Dendritic cell treated with granulocyte-macrophage colony-stimulating factor and Interleukin-4, amounts not matched to agents 40 ng/mL and 50 ng/mL, for 4 days (primary cell): ENCODE measurements around the gene GOLGA6L9.
"Not testable (repeated sequence)": the region's sequence is repeated elsewhere in the genome, so short reads cannot be mapped to it uniquely, and the experiment has no call there.

Source experiments
- H3K27ac Mint-ChIP-seq: one replicate; pipeline ENCODE4 v1.8.0; 2022; ENCODE audit warnings: mild to moderate bottlenecking, mixed read lengths
- H3K27me3 Mint-ChIP-seq: one replicate; pipeline ENCODE4 v1.8.0; 2022; ENCODE audit warnings: mild to moderate bottlenecking, mixed read lengths
- H3K36me3 Mint-ChIP-seq: one replicate; pipeline ENCODE4 v1.8.0; 2022; ENCODE audit warnings: low read depth, mixed read lengths
- H3K4me1 Mint-ChIP-seq: one replicate; pipeline ENCODE4 v1.8.0; 2022; ENCODE audit warnings: low read depth, mixed read lengths
- H3K4me3 Mint-ChIP-seq: one replicate; pipeline ENCODE4 v1.8.0; 2022; ENCODE audit warnings: mild to moderate bottlenecking, moderate library complexity, mixed read lengths
- H3K9me3 Mint-ChIP-seq: one replicate; pipeline ENCODE4 v1.8.0; 2022; ENCODE audit warnings: mixed read lengths
- intact Hi-C: fragments of 100-400 bp; cut with micrococcal nuclease; formaldehyde crosslinking; loops from one replicate; pipeline ENCODE4 v1.15.0; 2022

GOLGA6L9 gene

GRCh38 chr15:82429693-82430092 is at the start of gene GOLGA6L9:
Gene GOLGA6L9 (plus strand): TSS chr15:82429816. CDS start chr15:82430080, 264 bp downstream.
- H3K4me1 Mint-ChIP-seq, H3K4me3 Mint-ChIP-seq, H3K36me3 Mint-ChIP-seq, H3K9me3 Mint-ChIP-seq, H3K27me3 Mint-ChIP-seq, H3K27ac Mint-ChIP-seq, intact Hi-C loops: not testable (repeated sequence)

GRCh38 chr15:82381330-82381955 is 48.2 kb upstream of the GOLGA6L9 start:
- not testable (repeated sequence) for H3K4me3 Mint-ChIP-seq

GRCh38 chr15:82387209-82387608 is 42.4 kb upstream of the GOLGA6L9 start:
- H3K9me3 Mint-ChIP-seq, H3K4me1 Mint-ChIP-seq, intact Hi-C loops, H3K36me3 Mint-ChIP-seq, H3K27ac Mint-ChIP-seq, H3K27me3 Mint-ChIP-seq, H3K4me3 Mint-ChIP-seq: not testable (repeated sequence)

More at GRCh38 chr15:82381330-82381955, 48.2 kb upstream of the GOLGA6L9 start:
- intact Hi-C loops, H3K27me3 Mint-ChIP-seq, H3K36me3 Mint-ChIP-seq, H3K27ac Mint-ChIP-seq, H3K4me1 Mint-ChIP-seq, H3K9me3 Mint-ChIP-seq: not testable (repeated sequence)

- H3K4me1 Mint-ChIP-seq, H3K4me3 Mint-ChIP-seq, H3K9me3 Mint-ChIP-seq, H3K36me3 Mint-ChIP-seq, intact Hi-C loops, H3K27me3 Mint-ChIP-seq, H3K27ac Mint-ChIP-seq: not testable (repeated sequence)
These were observed 39.5 kb upstream of the GOLGA6L9 start for GRCh38 chr15:82390152-82390551.

- H3K27me3 Mint-ChIP-seq, H3K9me3 Mint-ChIP-seq, H3K27ac Mint-ChIP-seq, H3K4me3 Mint-ChIP-seq, H3K36me3 Mint-ChIP-seq, H3K4me1 Mint-ChIP-seq, intact Hi-C loops: not testable (repeated sequence)
These were observed 37.5 kb upstream of the GOLGA6L9 start for GRCh38 chr15:82392077-82392476.

- Mint-ChIP-seq H3K27me3 (no peaks in the 10 kb centered on the region), H3K27ac (no peak overlapping the region), H3K36me3 (no peaks in the 10 kb centered on the region), H3K9me3 (no peaks in the 10 kb centered on the region), H3K4me3 (no peak overlapping the region), H3K4me1 (no peaks in the 10 kb centered on the region)
- intact Hi-C loops = no loop called here
These were observed 35.9 kb upstream of the GOLGA6L9 start for GRCh38 chr15:82393671-82394070.

- not testable (repeated sequence) for H3K27ac Mint-ChIP-seq, H3K9me3 Mint-ChIP-seq, H3K4me1 Mint-ChIP-seq
These were observed 33.8 kb upstream of the GOLGA6L9 start for GRCh38 chr15:82395788-82396187.

GRCh38 chr15:82397817-82398216 is 31.8 kb upstream of the GOLGA6L9 start:
- Mint-ChIP-seq H3K27me3 (no peaks in the 10 kb centered on the region), H3K4me3 (no peak overlapping the region), H3K9me3 (no peaks in the 10 kb centered on the region), H3K4me1 (no peaks in the 10 kb centered on the region), H3K27ac (no peak overlapping the region), H3K36me3 (no peaks in the 10 kb centered on the region)
- intact Hi-C loops = no loop called here

More at GRCh38 chr15:82395788-82396187, 33.8 kb upstream of the GOLGA6L9 start:
- H3K27me3 Mint-ChIP-seq, H3K36me3 Mint-ChIP-seq, intact Hi-C loops, H3K4me3 Mint-ChIP-seq: not testable (repeated sequence)

GRCh38 chr15:82398785-82399184 is 30.8 kb upstream of the GOLGA6L9 start:
- Mint-ChIP-seq H3K4me3 (no peak overlapping the region), H3K4me1 (no peaks in the 10 kb centered on the region), H3K36me3 (no peaks in the 10 kb centered on the region), H3K27me3 (no peaks in the 10 kb centered on the region), H3K9me3 (no peaks in the 10 kb centered on the region), H3K27ac (no peak overlapping the region)
- intact Hi-C loops = no loop called here

GRCh38 chr15:82399366-82400103 is 30.1 kb upstream of the GOLGA6L9 start:
- H3K9me3 Mint-ChIP-seq, H3K4me1 Mint-ChIP-seq, H3K4me3 Mint-ChIP-seq, H3K27me3 Mint-ChIP-seq, intact Hi-C loops, H3K27ac Mint-ChIP-seq, H3K36me3 Mint-ChIP-seq: not testable (repeated sequence)

GRCh38 chr15:82401918-82402317 is 27.7 kb upstream of the GOLGA6L9 start:
- H3K4me3 Mint-ChIP-seq, intact Hi-C loops, H3K27me3 Mint-ChIP-seq, H3K36me3 Mint-ChIP-seq, H3K27ac Mint-ChIP-seq, H3K9me3 Mint-ChIP-seq: not testable (repeated sequence)
- H3K4me1 Mint-ChIP-seq = peaks cover 12% of the 10 kb centered on the region

- intact Hi-C loops, H3K4me3 Mint-ChIP-seq, H3K27ac Mint-ChIP-seq, H3K9me3 Mint-ChIP-seq, H3K27me3 Mint-ChIP-seq, H3K36me3 Mint-ChIP-seq: not testable (repeated sequence)
- peaks cover 12% of the 10 kb centered on the region for H3K4me1 Mint-ChIP-seq
These were observed 27.3 kb upstream of the GOLGA6L9 start for GRCh38 chr15:82402341-82402740.

- H3K36me3 Mint-ChIP-seq, H3K9me3 Mint-ChIP-seq, H3K27ac Mint-ChIP-seq, H3K27me3 Mint-ChIP-seq, H3K4me3 Mint-ChIP-seq, intact Hi-C loops: not testable (repeated sequence)
- peaks cover 12% of the 10 kb centered on the region for H3K4me1 Mint-ChIP-seq
These were observed 23.4 kb upstream of the GOLGA6L9 start for GRCh38 chr15:82406211-82406610.

GRCh38 chr15:82410306-82410705 is 19.3 kb upstream of the GOLGA6L9 start:
- H3K9me3 Mint-ChIP-seq, H3K4me3 Mint-ChIP-seq, H3K4me1 Mint-ChIP-seq, H3K36me3 Mint-ChIP-seq, intact Hi-C loops, H3K27me3 Mint-ChIP-seq, H3K27ac Mint-ChIP-seq: not testable (repeated sequence)

- H3K4me1 Mint-ChIP-seq, H3K36me3 Mint-ChIP-seq, H3K4me3 Mint-ChIP-seq, H3K27me3 Mint-ChIP-seq, H3K9me3 Mint-ChIP-seq, H3K27ac Mint-ChIP-seq, intact Hi-C loops: not testable (repeated sequence)
These were observed 18.0 kb upstream of the GOLGA6L9 start for GRCh38 chr15:82411595-82411994.
